HCT116 (cell line): ENCODE results near the gene PGA4. TPM values are rescaled to one million over a fixed set of nuclear protein-coding genes. Genes with fewer than 3 reads are reported as not detected.
"Not testable (repeated sequence)": the region's sequence is repeated elsewhere in the genome, so short reads cannot be mapped to it uniquely, and the experiment has no call there.

Experiments
- ATAC-seq: fragments of 200-7000 bp; cut with Tn5 transposase; 2 replicates; pipeline ENCODE4 v1.9.1; 2020; ENCODE audit warnings: mild to moderate bottlenecking, moderate library complexity
- BruUV-seq: library from RNA; stranded (reverse); fragments of 400-500 nt; replicated peaks from 2 replicates; lab custom pipeline; 2021; lab: Mats Ljungman, UMichigan
- CTCF ChIA-PET: fragments of 300-600 bp; sonication (Branson Sonifier 250); formaldehyde crosslinking; loops from one replicate; lab custom pipeline; 2021; ENCODE audit warnings: antibody characterized with exemption; lab: Charles Lee
- POLR2A ChIA-PET: fragments of 300-600, 350-600 bp; sonication (Branson Sonifier 250); formaldehyde crosslinking; loops from one replicate; lab custom pipeline; 2021; ENCODE audit warnings: antibody characterized with exemption; lab: Charles Lee
- RAD21 ChIA-PET, 2 experiments: fragments of 300-600 bp; sonication (Branson Sonifier 250); formaldehyde crosslinking; loops; one replicate each; lab custom pipeline; 2023; ENCODE audit warnings: low total read pairs in 2 of 2; ENCODE audit not compliant: uncharacterized antibody in 2 of 2, unreplicated experiment in 2 of 2, low non-redundant PET in 1 of 2; lab: Charles Lee
- DNase-seq: peaks from one replicate; pipeline ENCODE4 v3.0.0-alpha.2; 2010; ENCODE audit warnings: low read depth, low spot score
- H2AFZ ChIP-seq: fragments of 200-600 bp; shearing (Covaris generic), sonication (generic); 2 replicates; pipeline ENCODE4 v1.6.1; 2017; ENCODE audit warnings: low read depth, mixed run types, mixed read lengths, antibody characterized with exemption, low read length; ENCODE audit not compliant: poor library complexity, severe bottlenecking
- H3K27ac ChIP-seq: 2 replicates; pipeline ENCODE4 v1.5.1; 2012; ENCODE audit warnings: low read depth, low read length
- H3K27me3 ChIP-seq: fragments of 200-600 bp; sonication (generic); 2 replicates; pipeline ENCODE4 v1.6.1; 2016; ENCODE audit warnings: mixed run types, low read length, mixed read lengths; ENCODE audit not compliant: insufficient read depth
- H3K36me3 ChIP-seq, 2 experiments: fragments of 200-500 bp in 1 of 2; fragments of 200-600 bp in 1 of 2; sonication (Bioruptor generic) in 1 of 2; sonication (generic) in 1 of 2; 2 replicates each; pipeline versions ENCODE4 v1.5.1 to v1.6.1; 2014 to 2016; ENCODE audit warnings: low read length in 2 of 2, inconsistent platforms in 1 of 2, mixed read lengths in 1 of 2, mixed run types in 1 of 2; ENCODE audit not compliant: insufficient read depth in 2 of 2, control insufficient read depth in 1 of 2
- H3K4me1 ChIP-seq, 2 experiments: fragments of 200-600 bp in 1 of 2; sonication (generic) in 1 of 2; 2 replicates each; pipeline versions ENCODE4 v1.5.1 to v1.6.1; 2012 to 2017; ENCODE audit warnings: low read length in 2 of 2, inconsistent platforms in 1 of 2, mild to moderate bottlenecking in 1 of 2, mixed read lengths in 1 of 2, mixed run types in 1 of 2, moderate library complexity in 1 of 2; ENCODE audit not compliant: insufficient read depth in 2 of 2, control insufficient read depth in 1 of 2
- H3K4me2 ChIP-seq: fragments of 200-600 bp; sonication (generic); 2 replicates; pipeline ENCODE4 v1.6.1; 2017; ENCODE audit warnings: mixed run types, low read length, mixed read lengths
- H3K4me3 ChIP-seq, 2 experiments: fragments of 200-600 bp in 1 of 2; sonication (generic) in 1 of 2; replicated peaks in 1 of 2; 2 replicates each; pipeline ENCODE4 v1.5.1; 2011 to 2016; ENCODE audit warnings: low read length in 2 of 2, control low read depth in 1 of 2, low read depth in 1 of 2, mild to moderate bottlenecking in 1 of 2, mixed read lengths in 1 of 2, mixed run types in 1 of 2
- H3K79me2 ChIP-seq: fragments of 200-600 bp; sonication (generic); 2 replicates; pipeline ENCODE4 v1.6.1; 2017; ENCODE audit warnings: mild to moderate bottlenecking, mixed run types, low read length, moderate library complexity, mixed read lengths; ENCODE audit not compliant: insufficient read depth
- H3K9ac ChIP-seq: fragments of 200-600 bp; sonication (generic); 2 replicates; pipeline ENCODE4 v1.6.1; 2016; ENCODE audit warnings: low read length, mixed read lengths
- H3K9me2 ChIP-seq: fragments of 200-600 bp; sonication (generic), shearing (Covaris generic); 2 replicates; pipeline ENCODE4 v1.6.1; 2017; ENCODE audit warnings: mixed run types, mild to moderate bottlenecking, moderate library complexity; ENCODE audit not compliant: insufficient read depth
- H3K9me3 ChIP-seq, 2 experiments: fragments of 200-500 bp in 1 of 2; fragments of 200-600 bp in 1 of 2; sonication (Bioruptor generic) in 1 of 2; sonication (generic) in 1 of 2; 2 replicates each; pipeline ENCODE4 v1.6.1; 2014 to 2017; ENCODE audit warnings: low read length in 2 of 2, mixed read lengths in 2 of 2, inconsistent platforms in 1 of 2, low read depth in 1 of 2, mild to moderate bottlenecking in 1 of 2, mixed run types in 1 of 2, moderate library complexity in 1 of 2; ENCODE audit not compliant: control insufficient read depth in 1 of 2, insufficient read depth in 1 of 2
- H4K20me1 ChIP-seq: fragments of 200-600 bp; sonication (generic), shearing (Covaris generic); 2 replicates; pipeline ENCODE4 v1.6.1; 2017; ENCODE audit warnings: mixed run types, mild to moderate bottlenecking, moderate library complexity; ENCODE audit not compliant: insufficient read depth
- intact Hi-C: fragments of 100-400 bp; cut with micrococcal nuclease; formaldehyde crosslinking; loops from 2 replicates; pipeline ENCODE4 v1.10.0; 2022
- total RNA-seq: library from RNA; stranded (reverse); gene quantifications from one replicate; pipeline ENCODE4 v1.2.1, GENCODE V29; 2021; ENCODE audit not compliant: unreplicated experiment

Gene PGA4
- total RNA-seq, 1 experiment from 2014 or later: not detected

GRCh38 chr11:61245284-61245964 is 23.3 kb downstream of the PGA4 start:
- H3K27me3 ChIP-seq, H3K9me2 ChIP-seq, H3K36me3 ChIP-seq, H3K9me3 ChIP-seq, RAD21 ChIA-PET, H3K4me2 ChIP-seq, H3K27ac ChIP-seq, H4K20me1 ChIP-seq, H3K79me2 ChIP-seq, POLR2A ChIA-PET, CTCF ChIA-PET, H3K4me1 ChIP-seq, H3K4me3 ChIP-seq, BruUV-seq, intact Hi-C loops, DNase-seq, H3K9ac ChIP-seq, H2AFZ ChIP-seq: not testable (repeated sequence)
- 0 out of 2 replicates have a peak, but pooled peaks have one; percentile 38 for ATAC-seq

GRCh38 chr11:61248071-61248470 is 25.9 kb downstream of the PGA4 start:
- ATAC-seq, H3K27me3 ChIP-seq, H3K4me2 ChIP-seq, POLR2A ChIA-PET, CTCF ChIA-PET, H3K79me2 ChIP-seq, H4K20me1 ChIP-seq, H3K4me3 ChIP-seq, H3K9ac ChIP-seq, H3K9me2 ChIP-seq, intact Hi-C loops, H2AFZ ChIP-seq, H3K27ac ChIP-seq, DNase-seq, H3K4me1 ChIP-seq, BruUV-seq, RAD21 ChIA-PET, H3K36me3 ChIP-seq, H3K9me3 ChIP-seq: not testable (repeated sequence)

DNA sequence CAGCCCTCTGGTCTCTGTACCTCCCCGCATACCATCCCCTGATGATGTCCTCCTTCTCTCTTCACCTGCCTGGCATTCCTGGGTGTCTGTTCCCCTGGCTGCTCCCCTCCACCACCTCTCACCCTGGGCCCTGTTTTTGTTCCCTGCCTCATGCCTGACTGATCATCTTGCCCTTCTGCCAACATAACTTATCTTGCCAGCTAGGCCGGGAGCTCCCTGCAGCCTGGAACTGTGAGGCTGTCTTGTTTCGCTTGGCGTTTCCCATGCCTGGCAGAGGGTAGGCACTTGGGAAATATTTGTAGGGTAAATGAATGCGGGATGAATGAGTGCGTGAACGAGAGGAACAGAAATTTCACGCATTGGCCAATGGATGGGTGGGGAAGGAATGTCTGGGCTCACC is 27.1 kb downstream of the PGA4 start:
- RAD21 ChIA-PET, ATAC-seq, H3K4me2 ChIP-seq, H3K4me3 ChIP-seq, H3K27me3 ChIP-seq, H3K79me2 ChIP-seq, H3K27ac ChIP-seq, H3K4me1 ChIP-seq, POLR2A ChIA-PET, DNase-seq, intact Hi-C loops, H3K9me2 ChIP-seq, BruUV-seq, H3K9me3 ChIP-seq, H2AFZ ChIP-seq, CTCF ChIA-PET, H3K36me3 ChIP-seq, H3K9ac ChIP-seq, H4K20me1 ChIP-seq: not testable (repeated sequence)

- CTCF ChIA-PET: interaction anchor here (1.8 kb wide), 1 partner anchor 135 kb away, joined by 4 read pairs; no protein-coding TSS in a partner anchor
- H3K9me3 ChIP-seq, H3K9ac ChIP-seq, H3K4me1 ChIP-seq, H4K20me1 ChIP-seq, H3K27me3 ChIP-seq, BruUV-seq, ATAC-seq, RAD21 ChIA-PET, H3K27ac ChIP-seq, POLR2A ChIA-PET, H3K36me3 ChIP-seq, intact Hi-C loops, DNase-seq, H3K79me2 ChIP-seq, H2AFZ ChIP-seq, H3K9me2 ChIP-seq, H3K4me3 ChIP-seq, H3K4me2 ChIP-seq: not testable (repeated sequence)
Measured at GRCh38 chr11:61250796-61251765, 28.9 kb downstream of the PGA4 start.
